ENCODE data around the gene TRPM8. TPM values are rescaled to one million over a fixed set of nuclear protein-coding genes. Genes with fewer than 3 reads are reported as not detected.

TRPM8 gene
- total and polyA plus RNA-seq, 2 of the 8 experiments (the other 6 are each of a cell fraction or from before 2014, with no cell fraction given) = 0.18 to 0.54 TPM

DNA sequence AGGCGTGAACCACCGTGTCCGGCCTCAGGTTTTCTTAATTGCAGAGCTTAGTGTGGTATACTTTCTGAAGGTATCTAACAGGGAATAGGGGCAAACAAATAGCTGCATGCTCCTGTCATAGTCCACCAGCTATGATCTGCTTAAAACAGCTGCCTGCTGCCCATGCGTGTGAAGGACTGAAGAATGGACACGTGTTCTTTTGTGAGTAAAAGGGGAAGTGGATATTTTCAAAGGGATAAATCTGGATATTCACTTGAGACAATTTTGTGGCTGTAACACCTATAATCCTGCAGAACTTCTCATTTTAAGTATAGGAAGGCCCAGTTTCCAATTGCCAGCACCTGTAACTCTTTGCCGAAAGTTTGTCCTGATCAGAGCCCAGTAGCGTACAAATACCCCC is 44.7 kb downstream of the TRPM8 start (continued):
- TF ChIP-seq, protein P1, sequence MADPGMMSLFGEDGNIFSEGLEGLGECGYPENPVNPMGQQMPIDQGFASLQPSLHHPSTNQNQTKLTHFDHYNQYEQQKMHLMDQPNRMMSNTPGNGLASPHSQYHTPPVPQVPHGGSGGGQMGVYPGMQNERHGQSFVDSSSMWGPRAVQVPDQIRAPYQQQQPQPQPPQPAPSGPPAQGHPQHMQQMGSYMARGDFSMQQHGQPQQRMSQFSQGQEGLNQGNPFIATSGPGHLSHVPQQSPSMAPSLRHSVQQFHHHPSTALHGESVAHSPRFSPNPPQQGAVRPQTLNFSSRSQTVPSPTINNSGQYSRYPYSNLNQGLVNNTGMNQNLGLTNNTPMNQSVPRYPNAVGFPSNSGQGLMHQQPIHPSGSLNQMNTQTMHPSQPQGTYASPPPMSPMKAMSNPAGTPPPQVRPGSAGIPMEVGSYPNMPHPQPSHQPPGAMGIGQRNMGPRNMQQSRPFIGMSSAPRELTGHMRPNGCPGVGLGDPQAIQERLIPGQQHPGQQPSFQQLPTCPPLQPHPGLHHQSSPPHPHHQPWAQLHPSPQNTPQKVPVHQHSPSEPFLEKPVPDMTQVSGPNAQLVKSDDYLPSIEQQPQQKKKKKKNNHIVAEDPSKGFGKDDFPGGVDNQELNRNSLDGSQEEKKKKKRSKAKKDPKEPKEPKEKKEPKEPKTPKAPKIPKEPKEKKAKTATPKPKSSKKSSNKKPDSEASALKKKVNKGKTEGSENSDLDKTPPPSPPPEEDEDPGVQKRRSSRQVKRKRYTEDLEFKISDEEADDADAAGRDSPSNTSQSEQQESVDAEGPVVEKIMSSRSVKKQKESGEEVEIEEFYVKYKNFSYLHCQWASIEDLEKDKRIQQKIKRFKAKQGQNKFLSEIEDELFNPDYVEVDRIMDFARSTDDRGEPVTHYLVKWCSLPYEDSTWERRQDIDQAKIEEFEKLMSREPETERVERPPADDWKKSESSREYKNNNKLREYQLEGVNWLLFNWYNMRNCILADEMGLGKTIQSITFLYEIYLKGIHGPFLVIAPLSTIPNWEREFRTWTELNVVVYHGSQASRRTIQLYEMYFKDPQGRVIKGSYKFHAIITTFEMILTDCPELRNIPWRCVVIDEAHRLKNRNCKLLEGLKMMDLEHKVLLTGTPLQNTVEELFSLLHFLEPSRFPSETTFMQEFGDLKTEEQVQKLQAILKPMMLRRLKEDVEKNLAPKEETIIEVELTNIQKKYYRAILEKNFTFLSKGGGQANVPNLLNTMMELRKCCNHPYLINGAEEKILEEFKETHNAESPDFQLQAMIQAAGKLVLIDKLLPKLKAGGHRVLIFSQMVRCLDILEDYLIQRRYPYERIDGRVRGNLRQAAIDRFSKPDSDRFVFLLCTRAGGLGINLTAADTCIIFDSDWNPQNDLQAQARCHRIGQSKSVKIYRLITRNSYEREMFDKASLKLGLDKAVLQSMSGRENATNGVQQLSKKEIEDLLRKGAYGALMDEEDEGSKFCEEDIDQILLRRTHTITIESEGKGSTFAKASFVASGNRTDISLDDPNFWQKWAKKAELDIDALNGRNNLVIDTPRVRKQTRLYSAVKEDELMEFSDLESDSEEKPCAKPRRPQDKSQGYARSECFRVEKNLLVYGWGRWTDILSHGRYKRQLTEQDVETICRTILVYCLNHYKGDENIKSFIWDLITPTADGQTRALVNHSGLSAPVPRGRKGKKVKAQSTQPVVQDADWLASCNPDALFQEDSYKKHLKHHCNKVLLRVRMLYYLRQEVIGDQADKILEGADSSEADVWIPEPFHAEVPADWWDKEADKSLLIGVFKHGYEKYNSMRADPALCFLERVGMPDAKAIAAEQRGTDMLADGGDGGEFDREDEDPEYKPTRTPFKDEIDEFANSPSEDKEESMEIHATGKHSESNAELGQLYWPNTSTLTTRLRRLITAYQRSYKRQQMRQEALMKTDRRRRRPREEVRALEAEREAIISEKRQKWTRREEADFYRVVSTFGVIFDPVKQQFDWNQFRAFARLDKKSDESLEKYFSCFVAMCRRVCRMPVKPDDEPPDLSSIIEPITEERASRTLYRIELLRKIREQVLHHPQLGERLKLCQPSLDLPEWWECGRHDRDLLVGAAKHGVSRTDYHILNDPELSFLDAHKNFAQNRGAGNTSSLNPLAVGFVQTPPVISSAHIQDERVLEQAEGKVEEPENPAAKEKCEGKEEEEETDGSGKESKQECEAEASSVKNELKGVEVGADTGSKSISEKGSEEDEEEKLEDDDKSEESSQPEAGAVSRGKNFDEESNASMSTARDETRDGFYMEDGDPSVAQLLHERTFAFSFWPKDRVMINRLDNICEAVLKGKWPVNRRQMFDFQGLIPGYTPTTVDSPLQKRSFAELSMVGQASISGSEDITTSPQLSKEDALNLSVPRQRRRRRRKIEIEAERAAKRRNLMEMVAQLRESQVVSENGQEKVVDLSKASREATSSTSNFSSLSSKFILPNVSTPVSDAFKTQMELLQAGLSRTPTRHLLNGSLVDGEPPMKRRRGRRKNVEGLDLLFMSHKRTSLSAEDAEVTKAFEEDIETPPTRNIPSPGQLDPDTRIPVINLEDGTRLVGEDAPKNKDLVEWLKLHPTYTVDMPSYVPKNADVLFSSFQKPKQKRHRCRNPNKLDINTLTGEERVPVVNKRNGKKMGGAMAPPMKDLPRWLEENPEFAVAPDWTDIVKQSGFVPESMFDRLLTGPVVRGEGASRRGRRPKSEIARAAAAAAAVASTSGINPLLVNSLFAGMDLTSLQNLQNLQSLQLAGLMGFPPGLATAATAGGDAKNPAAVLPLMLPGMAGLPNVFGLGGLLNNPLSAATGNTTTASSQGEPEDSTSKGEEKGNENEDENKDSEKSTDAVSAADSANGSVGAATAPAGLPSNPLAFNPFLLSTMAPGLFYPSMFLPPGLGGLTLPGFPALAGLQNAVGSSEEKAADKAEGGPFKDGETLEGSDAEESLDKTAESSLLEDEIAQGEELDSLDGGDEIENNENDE (IDR thresholded peaks at IDR 0.05; ENCODE audit: insufficient replicate concordance, low read length) = no peak
- TF ChIP-seq YY1 (IDR thresholded peaks at IDR 0.05; ENCODE audit: low read depth, low read length) (no peak), MAFK (IDR thresholded peaks at IDR 0.05; ENCODE audit: low read depth, low read length) (no peak), CEBPB (IDR thresholded peaks at IDR 0.05; ENCODE audit: low read depth, low read length) (no peak)
- TF ChIP-seq, protein P2, sequence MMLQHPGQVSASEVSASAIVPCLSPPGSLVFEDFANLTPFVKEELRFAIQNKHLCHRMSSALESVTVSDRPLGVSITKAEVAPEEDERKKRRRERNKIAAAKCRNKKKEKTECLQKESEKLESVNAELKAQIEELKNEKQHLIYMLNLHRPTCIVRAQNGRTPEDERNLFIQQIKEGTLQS (IDR thresholded peaks at IDR 0.05; ENCODE audit: insufficient read depth, low read depth, low read length) = no peak
